Mucosa of rectum (tissue), 2 donors: ENCODE measurements around the gene GLRA3.

Experiments used
- H3K27ac ChIP-seq, 2 donors: one replicate each; pipeline ENCODE4 v1.7.0; 2013; ENCODE audit warnings: inconsistent platforms in 2 of 2, low read depth in 2 of 2, low read length in 2 of 2
- H3K27me3 ChIP-seq, 2 donors: one replicate each; pipeline ENCODE4 v1.7.0; 2013; ENCODE audit warnings: low read length in 2 of 2; ENCODE audit not compliant: control insufficient read depth in 2 of 2, insufficient read depth in 2 of 2
- H3K36me3 ChIP-seq, 2 donors: one replicate each; pipeline ENCODE4 v1.7.0; 2013; ENCODE audit warnings: low read length in 2 of 2; ENCODE audit not compliant: control insufficient read depth in 2 of 2, insufficient read depth in 2 of 2
- H3K4me1 ChIP-seq, 2 donors: one replicate each; pipeline ENCODE4 v1.7.0; 2013; ENCODE audit warnings: low read length in 2 of 2, mild to moderate bottlenecking in 1 of 2; ENCODE audit not compliant: control insufficient read depth in 2 of 2, insufficient read depth in 2 of 2
- H3K4me3 ChIP-seq, 2 donors: one replicate each; pipeline ENCODE4 v1.7.0; 2013; ENCODE audit warnings: low read length in 2 of 2
- H3K9ac ChIP-seq, 2 donors: one replicate each; pipeline ENCODE4 v1.7.0; 2013; ENCODE audit warnings: low read length in 2 of 2, low read depth in 1 of 2, mild to moderate bottlenecking in 1 of 2
- H3K9me3 ChIP-seq, 2 donors: one replicate each; pipeline ENCODE4 v1.7.0; 2013; ENCODE audit warnings: low read length in 2 of 2; ENCODE audit not compliant: control insufficient read depth in 2 of 2
- donor health status: healthy.
- donor health status: Normal muscosa, but diverticular disease.

Gene GLRA3

GRCh38 chr4:174626342-174627008, 202.6 kb downstream of the GLRA3 start:
- no peak overlapping the region for H3K9ac ChIP-seq
- no peaks in the 10 kb centered on the region for H3K27me3 ChIP-seq
- H3K4me1 ChIP-seq = peaks cover 0 to 2% of the 10 kb centered on the region in 2 donors
- H3K9me3 ChIP-seq = no peaks in the 10 kb centered on the region
- H3K4me3 ChIP-seq = no peak overlapping the region
- no peaks in the 10 kb centered on the region for H3K36me3 ChIP-seq
- H3K27ac ChIP-seq = no peak overlapping the region

- peaks cover 0 to 8% of the 10 kb centered on the region in 2 donors for H3K4me1 ChIP-seq
- H3K9me3 ChIP-seq = no peaks in the 10 kb centered on the region
- H3K27ac ChIP-seq = no peak overlapping the region
- no peak overlapping the region for H3K4me3 ChIP-seq
- no peaks in the 10 kb centered on the region for H3K36me3 ChIP-seq
- no peaks in the 10 kb centered on the region for H3K27me3 ChIP-seq
- H3K9ac ChIP-seq = no peak overlapping the region
These were observed 212.4 kb downstream of the GLRA3 start for GRCh38 chr4:174616661-174617060.

- H3K36me3 ChIP-seq = no peaks in the 10 kb centered on the region
- H3K4me1 ChIP-seq = peaks cover 0 to 8% of the 10 kb centered on the region in 2 donors
- no peaks in the 10 kb centered on the region for H3K9me3 ChIP-seq
- no peaks in the 10 kb centered on the region for H3K27me3 ChIP-seq
- no peak overlapping the region for H3K9ac ChIP-seq
- no peak overlapping the region for H3K4me3 ChIP-seq
- H3K27ac ChIP-seq = no peak overlapping the region
These were observed 215.1 kb downstream of the GLRA3 start for GRCh38 chr4:174613979-174614378.

GRCh38 chr4:174611792-174612191, 217.3 kb downstream of the GLRA3 start:
- no peaks in the 10 kb centered on the region for H3K4me1 ChIP-seq
- H3K27ac ChIP-seq = no peak overlapping the region

GRCh38 chr4:174607792-174608191, 221.3 kb downstream of the GLRA3 start:
- Histone ChIP-seq H3K9me3 (no peaks in the 10 kb centered on the region), H3K27ac (no peak overlapping the region), H3K9ac (no peak overlapping the region), H3K36me3 (no peaks in the 10 kb centered on the region), H3K4me3 (no peak overlapping the region), H3K27me3 (no peaks in the 10 kb centered on the region), H3K4me1 (no peaks in the 10 kb centered on the region)

More at GRCh38 chr4:174611792-174612191, 217.3 kb downstream of the GLRA3 start:
- Histone ChIP-seq H3K36me3 (no peaks in the 10 kb centered on the region), H3K9me3 (no peaks in the 10 kb centered on the region), H3K4me3 (no peak overlapping the region), H3K27me3 (no peaks in the 10 kb centered on the region), H3K9ac (no peak overlapping the region)

GRCh38 chr4:174604198-174604597, 224.8 kb downstream of the GLRA3 start:
- Histone ChIP-seq H3K27ac (no peak overlapping the region), H3K4me1 (no peaks in the 10 kb centered on the region), H3K9me3 (no peaks in the 10 kb centered on the region)

GRCh38 chr4:174600391-174600790, 228.7 kb downstream of the GLRA3 start:
- Histone ChIP-seq H3K27ac (no peak overlapping the region), H3K9ac (no peak overlapping the region), H3K4me3 (no peak overlapping the region), H3K9me3 (no peaks in the 10 kb centered on the region), H3K27me3 (no peaks in the 10 kb centered on the region), H3K36me3 (no peaks in the 10 kb centered on the region), H3K4me1 (no peaks in the 10 kb centered on the region)

More at GRCh38 chr4:174604198-174604597, 224.8 kb downstream of the GLRA3 start:
- H3K9ac ChIP-seq = no peak overlapping the region
- H3K4me3 ChIP-seq = no peak overlapping the region
- H3K27me3 ChIP-seq = no peaks in the 10 kb centered on the region
- no peaks in the 10 kb centered on the region for H3K36me3 ChIP-seq

GRCh38 chr4:174598800-174599199, 230.2 kb downstream of the GLRA3 start:
- Histone ChIP-seq H3K27me3 (no peaks in the 10 kb centered on the region), H3K36me3 (no peaks in the 10 kb centered on the region), H3K9ac (no peak overlapping the region), H3K27ac (no peak overlapping the region), H3K4me3 (no peak overlapping the region), H3K9me3 (no peaks in the 10 kb centered on the region), H3K4me1 (no peaks in the 10 kb centered on the region)

GRCh38 chr4:174596513-174596912, 232.5 kb downstream of the GLRA3 start:
- Histone ChIP-seq H3K4me1 (no peaks in the 10 kb centered on the region), H3K9me3 (no peaks in the 10 kb centered on the region), H3K9ac (no peak overlapping the region), H3K4me3 (no peak overlapping the region), H3K36me3 (no peaks in the 10 kb centered on the region), H3K27ac (no peak overlapping the region), H3K27me3 (no peaks in the 10 kb centered on the region)

GRCh38 chr4:174595141-174595929, 233.7 kb downstream of the GLRA3 start:
- no peaks in the 10 kb centered on the region for H3K9me3 ChIP-seq
- H3K9ac ChIP-seq = no peak overlapping the region
- H3K36me3 ChIP-seq = no peaks in the 10 kb centered on the region
- no peak overlapping the region for H3K27ac ChIP-seq
- H3K4me3 ChIP-seq = no peak overlapping the region
- no peaks in the 10 kb centered on the region for H3K27me3 ChIP-seq
- no peaks in the 10 kb centered on the region for H3K4me1 ChIP-seq
